Ectodermal cell (in vitro differentiated cells): Measurements from ENCODE around the gene CDC42SE2.
"Not testable (repeated sequence)": the region's sequence is repeated elsewhere in the genome, so short reads cannot be mapped to it uniquely, and the experiment has no call there.

ENCODE experiments used
- H3K27ac ChIP-seq: 2 replicates; pipeline ENCODE4 v1.7.0; 2013; ENCODE audit warnings: mild to moderate bottlenecking, low read depth, low read length; ENCODE audit not compliant: insufficient read depth, poor library complexity, severe bottlenecking
- H3K27me3 ChIP-seq: 2 replicates; pipeline ENCODE4 v1.7.0; 2013; ENCODE audit warnings: mild to moderate bottlenecking, low read length; ENCODE audit not compliant: insufficient read depth, control insufficient read depth, poor library complexity, severe bottlenecking
- H3K36me3 ChIP-seq: one replicate; pipeline ENCODE4 v1.7.0; 2013; ENCODE audit warnings: low read length; ENCODE audit not compliant: control insufficient read depth, insufficient read depth
- H3K4me1 ChIP-seq: one replicate; pipeline ENCODE4 v1.7.0; 2013; ENCODE audit warnings: low read length; ENCODE audit not compliant: control insufficient read depth, insufficient read depth
- H3K4me3 ChIP-seq: 2 replicates; pipeline ENCODE4 v1.7.0; 2013; ENCODE audit warnings: low read depth, low read length, control low read depth; ENCODE audit not compliant: insufficient read depth
- H3K9me3 ChIP-seq: 2 replicates; pipeline ENCODE4 v1.7.0; 2013; ENCODE audit warnings: mild to moderate bottlenecking, low read length, moderate library complexity; ENCODE audit not compliant: control insufficient read depth
- WGBS, 2 experiments: methylation state at CpG; one replicate each; pipeline ENCODE4 v1.1.7; 2013; ENCODE audit warnings: missing lambda C conversion rate in 2 of 2; 5-methylcytosine and 5-hydroxymethylcytosine counted together

Gene CDC42SE2

DNA sequence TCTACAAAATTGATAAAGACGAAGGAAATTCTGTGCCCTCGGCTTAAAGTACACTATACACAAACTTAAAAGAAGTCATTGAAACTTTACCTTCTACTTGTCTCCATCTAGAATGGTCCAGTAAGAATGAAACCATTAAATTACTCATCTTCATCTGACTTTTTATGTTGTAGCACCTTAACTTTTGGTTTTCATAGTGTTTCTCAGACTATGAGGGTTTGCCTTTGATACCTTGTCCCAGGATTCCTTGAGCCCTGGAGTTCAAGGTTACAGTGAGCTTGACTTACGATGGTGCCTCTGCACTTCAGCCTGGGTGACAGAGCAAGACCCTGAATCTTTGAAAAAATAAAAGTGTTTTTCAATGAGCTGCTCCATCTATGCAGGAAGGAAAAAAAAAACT lies 132.2 kb downstream of the CDC42SE2 start:
- Histone ChIP-seq H3K4me1 (no peaks in the 10 kb centered on the region), H3K36me3 (peaks cover 7% of the 10 kb centered on the region), H3K4me3 (no peak overlapping the region), H3K27me3 (no peaks in the 10 kb centered on the region), H3K27ac (no peak overlapping the region), H3K9me3 (no peaks in the 10 kb centered on the region)
- WGBS, 2 experiments, result 92 to 93% methylated on average over 3 of the region's 3 CpGs

DNA sequence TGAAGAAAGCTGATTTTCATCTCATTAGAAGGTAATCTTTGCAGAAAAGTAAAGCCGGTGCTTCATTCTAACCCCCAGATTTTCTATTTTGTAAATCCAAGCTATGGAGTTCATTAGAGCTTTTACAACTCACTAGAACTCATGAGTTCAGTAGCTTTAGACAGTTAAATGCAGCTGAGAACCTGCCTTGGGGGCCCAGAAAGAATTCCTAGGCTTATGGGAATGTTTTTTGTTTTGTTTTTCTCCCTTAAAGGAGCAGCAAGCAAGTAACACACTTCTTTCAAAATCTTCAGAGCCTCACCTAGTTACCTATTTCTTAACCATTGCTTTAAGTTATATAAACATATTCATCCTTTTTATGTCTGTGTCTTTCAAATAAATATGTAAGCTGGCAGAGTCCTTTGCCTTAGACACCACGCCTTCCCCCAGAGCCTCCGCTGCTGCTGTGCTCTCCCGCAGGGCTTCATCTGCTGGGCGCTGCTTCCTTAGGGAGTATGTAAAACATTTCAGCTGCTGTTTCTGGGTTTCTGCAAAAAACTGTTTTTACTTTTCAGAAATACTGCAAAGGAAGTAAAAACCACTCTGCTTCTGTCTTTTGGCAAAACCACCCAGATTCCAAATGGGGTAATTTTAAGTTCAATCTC lies 132.9 kb downstream of the CDC42SE2 start:
- no peak overlapping the region for H3K4me3 ChIP-seq
- no peak overlapping the region for H3K27ac ChIP-seq
- H3K4me1 ChIP-seq, result no peaks in the 10 kb centered on the region
- peaks cover 7% of the 10 kb centered on the region for H3K36me3 ChIP-seq
- no peaks in the 10 kb centered on the region for H3K27me3 ChIP-seq
- H3K9me3 ChIP-seq, result no peaks in the 10 kb centered on the region
- 91 to 94% methylated on average over 5 of the region's 5 CpGs for WGBS, 2 experiments

DNA sequence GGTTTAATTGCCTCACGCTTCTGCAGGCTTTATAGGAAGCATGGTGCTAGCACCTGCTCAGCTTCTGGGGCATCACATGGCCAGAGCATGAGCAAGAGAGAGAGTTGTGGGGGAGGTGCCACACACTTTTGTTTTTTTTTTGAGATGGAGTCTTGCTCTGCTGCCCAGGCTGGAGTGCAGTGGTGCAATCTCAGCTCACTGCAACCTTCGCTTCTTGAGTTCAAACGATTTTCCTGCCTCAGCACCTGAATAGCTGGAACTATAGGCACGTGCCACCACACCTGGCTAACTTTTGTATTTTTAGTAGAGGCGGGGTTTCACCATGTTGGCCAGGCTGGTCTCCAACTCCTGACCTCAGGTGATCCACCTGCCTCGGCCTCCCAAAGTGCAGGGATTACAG lies 135.2 kb downstream of the CDC42SE2 start:
- not testable (repeated sequence) for H3K27me3 ChIP-seq, H3K4me1 ChIP-seq, H3K4me3 ChIP-seq, H3K9me3 ChIP-seq, H3K27ac ChIP-seq, H3K36me3 ChIP-seq
- 94 to 96% methylated on average over 6 of the region's 6 CpGs for WGBS, 2 experiments

DNA sequence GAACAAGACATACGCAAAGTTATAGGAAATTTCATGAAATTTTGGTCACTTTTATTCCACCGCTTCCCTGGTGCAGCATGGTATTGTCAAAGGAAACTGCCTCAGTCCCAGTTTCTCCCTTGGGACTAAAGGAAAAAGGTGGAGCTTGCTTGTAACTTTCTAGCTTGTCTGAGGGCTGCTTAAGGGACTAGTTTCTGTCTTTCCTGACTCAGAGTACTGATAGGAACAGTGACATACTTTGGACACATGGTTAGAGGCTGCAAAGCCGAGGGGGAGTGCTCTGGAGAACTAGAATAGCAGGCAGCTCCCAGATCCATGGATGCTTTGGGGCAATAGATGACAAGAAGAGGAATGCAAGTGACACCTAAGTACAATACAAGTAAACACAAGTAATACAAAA lies 136.7 kb downstream of the CDC42SE2 start:
- H3K36me3 ChIP-seq, result peaks cover 3% of the 10 kb centered on the region
- WGBS, 2 experiments, result 93 to 99% methylated on average over 3 of the region's 3 CpGs
- H3K4me3 ChIP-seq, result no peak overlapping the region
- no peaks in the 10 kb centered on the region for H3K9me3 ChIP-seq
- H3K4me1 ChIP-seq, result no peaks in the 10 kb centered on the region
- H3K27me3 ChIP-seq, result no peaks in the 10 kb centered on the region
- H3K27ac ChIP-seq, result no peak overlapping the region

DNA sequence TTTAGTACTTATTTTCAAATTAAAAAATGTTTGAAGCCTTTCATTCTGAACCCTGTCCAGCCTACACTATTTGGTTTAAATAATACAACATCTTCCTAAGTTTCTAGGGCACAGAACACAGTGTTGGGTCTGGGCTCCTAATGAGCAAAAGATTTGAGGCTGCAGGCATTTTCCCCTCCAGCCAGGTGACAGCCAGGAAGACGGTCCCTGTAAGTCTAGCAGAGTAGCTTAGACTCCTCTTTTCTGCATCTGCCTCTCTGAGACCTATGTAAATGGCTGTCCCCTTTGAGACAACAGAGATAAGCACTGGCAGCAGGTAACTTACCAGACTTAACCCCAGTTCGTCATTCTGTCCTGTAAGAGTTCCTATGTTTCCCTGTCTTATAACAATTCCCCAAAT lies 141.8 kb downstream of the CDC42SE2 start:
- WGBS, 2 experiments, result 91 to 95% methylated on average over 2 of the region's 2 CpGs
- Histone ChIP-seq H3K27ac (no peak overlapping the region), H3K9me3 (no peaks in the 10 kb centered on the region), H3K4me1 (no peaks in the 10 kb centered on the region), H3K4me3 (no peak overlapping the region), H3K27me3 (no peaks in the 10 kb centered on the region), H3K36me3 (no peaks in the 10 kb centered on the region)

DNA sequence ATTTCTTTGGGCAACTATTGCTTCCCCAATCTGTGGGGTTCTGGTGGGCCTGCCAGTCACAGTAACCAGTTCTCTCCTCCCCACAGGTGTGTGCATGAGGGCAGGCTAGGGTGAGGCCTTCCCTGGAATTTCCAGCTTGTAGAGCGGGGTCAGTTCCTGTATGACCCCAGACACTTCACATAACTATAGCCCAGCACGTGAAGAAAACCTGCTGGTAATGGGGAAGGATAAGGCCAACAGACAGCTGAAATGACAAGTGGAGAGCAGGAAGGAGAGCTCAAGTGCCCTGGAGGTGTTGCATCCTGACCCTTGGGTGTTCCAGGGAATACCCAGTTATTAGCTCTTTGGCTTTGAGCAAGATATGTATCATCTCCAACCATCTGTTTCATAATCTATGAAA lies 142.2 kb downstream of the CDC42SE2 start:
- Histone ChIP-seq H3K4me3 (no peak overlapping the region), H3K9me3 (no peaks in the 10 kb centered on the region), H3K36me3 (no peaks in the 10 kb centered on the region), H3K4me1 (no peaks in the 10 kb centered on the region), H3K27ac (no peak overlapping the region), H3K27me3 (no peaks in the 10 kb centered on the region)
- WGBS, 2 experiments, result 83 to 90% methylated on average over 1 to 2 of the region's 2 CpGs

DNA sequence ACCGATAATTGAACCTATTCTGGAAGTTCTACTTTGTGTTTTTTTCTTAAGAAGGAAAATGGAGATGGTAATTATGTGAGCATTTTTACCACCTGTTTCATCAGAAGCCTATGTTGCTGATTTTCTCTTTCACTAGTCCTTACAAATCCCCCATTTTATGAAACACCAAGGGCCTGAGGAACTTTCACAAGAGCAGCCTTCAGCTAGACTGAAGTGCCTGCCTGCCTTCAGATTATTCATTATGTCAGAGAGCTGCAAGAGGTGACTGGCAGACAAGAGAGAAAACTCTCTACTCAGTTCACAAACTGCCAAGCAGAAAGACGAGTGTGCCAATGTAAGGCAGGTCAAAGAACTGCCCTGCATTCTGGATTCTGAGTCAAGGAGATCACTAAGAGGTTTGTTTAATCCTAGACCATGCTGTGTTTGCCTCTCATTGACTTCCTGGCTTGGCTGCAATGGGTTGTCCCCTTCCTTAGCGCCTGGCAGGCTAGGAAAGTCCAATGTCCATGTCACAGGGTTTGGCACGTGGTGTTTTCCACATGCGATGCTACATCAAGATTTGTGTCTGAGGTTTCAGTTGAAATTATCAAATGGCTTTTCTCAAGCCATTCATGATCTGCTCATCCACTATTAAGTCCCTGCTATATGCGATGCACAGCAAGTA lies 143.3 kb downstream of the CDC42SE2 start:
- no peaks in the 10 kb centered on the region for H3K36me3 ChIP-seq

DNA sequence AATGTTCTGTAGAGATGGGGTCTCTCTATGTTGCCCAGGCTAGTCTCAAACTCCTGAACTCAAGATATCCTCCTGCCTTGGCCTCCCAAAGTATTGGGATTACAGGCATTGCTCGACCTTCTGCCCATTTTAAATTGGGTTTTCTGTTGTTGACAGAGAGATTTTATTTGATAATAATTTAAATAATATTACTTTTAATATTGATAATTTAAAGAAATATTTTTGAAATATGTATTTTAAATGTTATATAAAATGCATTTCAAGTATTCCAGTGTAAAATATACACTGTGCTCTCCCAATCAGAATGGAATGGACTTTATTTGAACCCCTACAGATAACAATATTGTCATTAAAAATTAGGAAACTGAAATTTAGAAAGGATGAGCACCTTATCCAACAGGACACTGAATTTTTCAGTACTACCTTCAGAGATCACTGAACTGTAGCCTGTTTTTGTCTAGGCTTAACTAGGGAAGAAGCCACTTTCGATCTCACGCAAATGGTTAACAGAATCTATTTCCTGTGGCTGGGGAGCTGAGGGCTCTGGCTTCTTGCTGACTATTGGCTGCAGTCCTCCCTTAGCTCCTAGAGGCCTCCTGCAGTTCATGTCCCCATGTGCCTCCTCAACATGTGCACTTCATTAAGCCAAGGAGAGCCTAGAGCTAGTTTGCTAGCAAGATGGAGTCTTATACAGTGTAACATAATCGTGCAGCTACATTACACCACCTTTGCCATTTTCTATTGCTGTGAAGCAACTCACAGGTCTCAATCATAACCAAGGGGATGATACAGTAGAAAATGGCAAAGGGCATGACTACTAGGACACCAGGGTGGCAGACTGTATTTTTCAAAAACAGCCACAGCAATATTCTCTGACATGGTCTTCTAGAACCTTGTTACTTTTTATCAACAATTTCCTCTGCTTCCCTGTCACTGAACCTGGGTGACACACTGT lies 150.0 kb downstream of the CDC42SE2 start:
- Histone ChIP-seq H3K4me1 (no peaks in the 10 kb centered on the region), H3K36me3 (no peaks in the 10 kb centered on the region)
- 90 to 100% methylated on average over 3 of the region's 4 CpGs for WGBS, 2 experiments

More for the DNA sequence above, 143.3 kb downstream of the CDC42SE2 start:
- Histone ChIP-seq H3K27ac (no peak overlapping the region), H3K9me3 (no peaks in the 10 kb centered on the region), H3K4me1 (no peaks in the 10 kb centered on the region), H3K4me3 (no peak overlapping the region), H3K27me3 (no peaks in the 10 kb centered on the region)
- 97 to 98% methylated on average over 6 of the region's 6 CpGs for WGBS, 2 experiments

DNA sequence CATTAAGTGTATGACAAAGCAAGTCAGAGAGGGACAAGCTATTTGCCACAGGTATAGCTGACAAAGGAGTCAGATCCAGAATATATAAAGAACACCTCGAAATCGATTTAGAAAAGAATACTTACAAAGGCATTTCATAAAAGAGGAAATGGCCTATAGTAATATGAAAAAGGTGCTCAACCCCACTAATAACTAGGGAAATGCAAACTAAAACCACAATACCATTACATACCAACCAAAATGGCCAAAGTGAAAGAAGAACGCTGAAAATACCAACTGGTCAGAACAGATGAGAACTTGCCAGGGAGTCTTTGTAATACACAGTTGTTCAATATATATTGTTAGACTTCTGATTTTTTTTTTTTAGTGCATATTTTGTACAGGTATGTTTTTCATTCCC lies 152.9 kb downstream of the CDC42SE2 start:
- 79 to 81% methylated on average over 2 to 3 of the region's 3 CpGs for WGBS, 2 experiments
- Histone ChIP-seq H3K36me3 (no peaks in the 10 kb centered on the region), H3K4me3 (no peak overlapping the region), H3K27ac (no peak overlapping the region), H3K4me1 (no peaks in the 10 kb centered on the region), H3K9me3 (no peaks in the 10 kb centered on the region), H3K27me3 (no peaks in the 10 kb centered on the region)

More for the DNA sequence above, 150.0 kb downstream of the CDC42SE2 start:
- no peaks in the 10 kb centered on the region for H3K27me3 ChIP-seq
- no peaks in the 10 kb centered on the region for H3K9me3 ChIP-seq
- H3K4me3 ChIP-seq, result no peak overlapping the region
- no peak overlapping the region for H3K27ac ChIP-seq

DNA sequence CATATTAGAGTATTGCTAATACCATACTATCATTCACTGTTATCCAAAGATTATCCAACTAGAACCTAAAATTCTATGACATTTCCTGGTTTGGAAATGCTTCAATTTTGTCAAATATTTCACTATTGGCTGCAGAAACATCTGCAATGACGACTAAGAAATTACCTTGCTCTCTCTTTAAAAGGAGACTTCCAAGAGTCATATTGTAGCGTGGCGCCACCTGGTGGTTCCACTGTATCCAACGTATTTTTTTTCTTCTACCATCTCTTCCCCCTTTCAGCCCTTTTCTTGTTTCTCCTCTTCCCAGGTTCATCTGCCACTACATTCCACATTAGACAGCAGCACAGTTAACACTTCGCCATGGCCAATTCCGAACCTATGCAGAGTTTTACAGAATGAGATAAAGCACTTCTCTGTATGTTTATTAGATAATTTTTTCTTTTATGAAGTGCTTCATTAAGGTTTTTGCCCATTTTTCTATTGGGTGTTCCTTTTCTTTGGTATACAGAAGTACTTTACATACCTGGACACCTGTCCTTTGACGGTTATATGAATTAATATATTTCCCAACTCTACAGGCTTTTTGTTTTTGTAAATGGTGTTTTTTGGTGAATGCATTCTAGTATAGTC lies 153.5 kb downstream of the CDC42SE2 start:
- no peak overlapping the region for H3K4me3 ChIP-seq
- H3K27me3 ChIP-seq, result no peaks in the 10 kb centered on the region
- H3K36me3 ChIP-seq, result no peaks in the 10 kb centered on the region
- no peak overlapping the region for H3K27ac ChIP-seq
- 0 to 30% methylated on average over 5 to 7 of the region's 7 CpGs for WGBS, 2 experiments
- H3K9me3 ChIP-seq, result no peaks in the 10 kb centered on the region
- H3K4me1 ChIP-seq, result no peaks in the 10 kb centered on the region
